HepG2 (cell line): ENCODE data around the gene EEF2. TPM values are rescaled to one million over a fixed set of nuclear protein-coding genes. Genes with fewer than 3 reads are reported as not detected.

Experiments
- ATF6 ChIP-seq: sonication (generic); formaldehyde crosslinking; conservative IDR thresholded peaks from 2 replicates; pipeline ENCODE4 v1.4.0; 2020; ENCODE audit warnings: missing genetic modification reagents
- BCLAF1 ChIP-seq: fragments of 450-650 bp; IDR thresholded peaks from 2 replicates; pipeline ENCODE4 v1.6.1; 2017; ENCODE audit warnings: mild to moderate bottlenecking
- HNF1A ChIP-seq, 2 experiments: sonication (generic) in 1 of 2; formaldehyde crosslinking in 1 of 2; IDR thresholded peaks; 2 replicates each; pipeline versions ENCODE4 v1.4.0 to v1.6.1; 2016 to 2020; ENCODE audit warnings: borderline replicate concordance in 1 of 2, low read depth in 1 of 2, mild to moderate bottlenecking in 1 of 2, missing genetic modification reagents in 1 of 2
- RERE ChIP-seq: IDR thresholded peaks from 2 replicates; pipeline ENCODE4 v1.6.1; 2016; ENCODE audit warnings: low read depth, missing genetic modification reagents, missing compliant biosample characterization
- RFXANK ChIP-seq: IDR thresholded peaks from 2 replicates; pipeline ENCODE4 v1.6.1; 2016
- ZBTB10 ChIP-seq: sonication (generic); formaldehyde crosslinking; IDR thresholded peaks from 2 replicates; pipeline ENCODE4 v1.4.0; 2020; ENCODE audit warnings: missing genetic modification reagents, borderline replicate concordance
- ZC3H13 ChIP-seq: sonication (generic); formaldehyde crosslinking; IDR thresholded peaks from 2 replicates; pipeline ENCODE4 v1.8.1; 2023; ENCODE audit warnings: mild to moderate bottlenecking, missing genetic modification reagents, moderate library complexity
- ZNF17 ChIP-seq: sonication (generic); formaldehyde crosslinking; IDR thresholded peaks from 2 replicates; pipeline ENCODE4 v1.5.0; 2020; ENCODE audit warnings: mild to moderate bottlenecking, missing genetic modification reagents
- ZNF839 ChIP-seq: sonication (generic); formaldehyde crosslinking; IDR thresholded peaks from 2 replicates; pipeline ENCODE4 v1.4.0; 2020; ENCODE audit warnings: missing genetic modification reagents, mild to moderate bottlenecking, borderline replicate concordance
- polyA plus RNA-seq, 8 experiments: library from polyadenylated mRNA; depleted of rRNA in 3 of 8; stranded (reverse) in 7 of 8; unstranded in 1 of 8; fragments of >200 nt; fragmentation: Illumina TruSeq in 4 of 8; extraction: Trizol in 4 of 8; gene quantifications; 2 replicates each; pipeline versions ENCODE4 v1.2.1 to v1.2.3, GENCODE V29; 2011 to 2016; ENCODE audit warnings: low read depth in 4 of 8, missing spikeins in 1 of 8, mixed read lengths in 1 of 8; ENCODE audit not compliant: insufficient read depth in 1 of 8
- total RNA-seq, 5 experiments: library from RNA; depleted of rRNA; stranded (reverse); fragments of >200 nt; fragmentation: Illumina TruSeq; extraction: Trizol; gene quantifications; 2 replicates each; pipeline ENCODE4 v1.2.3, GENCODE V29; 2016; ENCODE audit warnings: low read depth in 1 of 5

The EEF2 gene
- total and polyA plus RNA-seq, 2 of the 13 experiments (the other 11 are each of a cell fraction or from before 2014, with no cell fraction given): 1,441 to 1,777 TPM

- TF ChIP-seq ATF6 (peak; percentile 91; the same call in 1 of the 2 replicates), ZBTB10 (CRISPR knock-in tag) (no peak), BCLAF1 (no peak), ZNF839 (CRISPR knock-in tag) (peak; percentile 86; the same call in 1 of the 2 replicates), HNF1A (IDR thresholded peaks at IDR 0.05; ENCODE audit: low read depth) (no peak), HNF1A (CRISPR knock-in tag; IDR thresholded peaks at IDR 0.05; ENCODE audit: borderline replicate concordance) (no peak), ZC3H13 (CRISPR knock-in tag) (peak; percentile 92), RERE (CRISPR knock-in tag) (no peak), ZNF17 (CRISPR knock-in tag) (0 out of 2 replicates have a peak, but pooled peaks have one; percentile 74), RFXANK (no peak; the same call in 1 of the 2 replicates)
Measured at GRCh38 chr19:3984908-3985642, at the start of gene EEF2 (continued).
